ENCODE measurements around the gene TMEM255B.

Gene TMEM255B

GRCh38 chr13:113746671-113747070 lies 12.4 kb upstream of the TMEM255B start:
- ATAC-seq (ENCODE audit: low read depth) (no peak), DNase-seq (ENCODE audit: low spot score) (no peak)
- Histone ChIP-seq H3K27me3 (ENCODE audit: insufficient read depth, poor library complexity, severe bottlenecking) (no peaks in the 10 kb centered on the region), H3K9me3 (ENCODE audit: severe bottlenecking) (no peaks in the 10 kb centered on the region), H3K27ac (ENCODE audit: poor library complexity, severe bottlenecking) (no peak overlapping the region), H3K36me3 (ENCODE audit: low read depth) (no peaks in the 10 kb centered on the region), H3K4me3 (ENCODE audit: severe bottlenecking) (no peak overlapping the region), H3K4me1 (ENCODE audit: insufficient read depth, poor library complexity, severe bottlenecking) (peaks cover 12% of the 10 kb centered on the region)
- TF ChIP-seq CTCF (IDR thresholded peaks at IDR 0.05; ENCODE audit: poor library complexity, severe bottlenecking): no peak

DNA sequence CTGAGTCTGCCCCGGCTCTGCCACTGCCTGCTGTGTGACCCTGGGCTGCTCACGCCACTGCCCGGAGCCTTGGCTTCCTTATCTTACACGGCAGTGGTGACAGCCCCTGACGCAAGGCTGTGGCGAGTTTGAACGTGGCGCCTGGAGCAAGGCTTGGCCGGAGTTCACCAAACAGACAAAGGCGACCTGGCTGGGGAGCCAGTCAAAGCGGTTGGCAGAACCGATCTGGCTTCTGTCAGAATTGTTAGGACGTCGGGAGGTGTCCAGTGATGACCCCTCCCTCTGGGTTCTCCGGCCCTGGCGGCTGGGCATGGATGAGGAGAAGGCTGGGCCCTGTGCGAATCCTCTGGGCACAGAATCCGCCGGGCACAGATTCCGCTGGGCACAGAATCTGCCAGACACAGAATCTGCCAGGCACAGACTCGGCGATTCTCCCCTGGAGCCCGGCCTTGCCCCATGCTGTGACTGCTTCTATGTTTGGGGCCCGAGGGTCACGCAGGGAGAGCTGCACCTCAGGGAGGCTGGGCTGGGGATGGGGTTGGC lies 11.7 kb upstream of the TMEM255B start:
- peaks cover 7% of the 10 kb centered on the region for H3K4me1 ChIP-seq (ENCODE audit: insufficient read depth, poor library complexity, severe bottlenecking)
- no peak for DNase-seq (ENCODE audit: low spot score)
- H3K9me3 ChIP-seq (ENCODE audit: severe bottlenecking): no peaks in the 10 kb centered on the region
- TF ChIP-seq CTCF (IDR thresholded peaks at IDR 0.05; ENCODE audit: poor library complexity, severe bottlenecking): no peak
- no peaks in the 10 kb centered on the region for H3K36me3 ChIP-seq (ENCODE audit: low read depth)
- no peaks in the 10 kb centered on the region for H3K27me3 ChIP-seq (ENCODE audit: insufficient read depth, poor library complexity, severe bottlenecking)
- H3K27ac ChIP-seq (ENCODE audit: poor library complexity, severe bottlenecking): no peak overlapping the region
- no peak overlapping the region for H3K4me3 ChIP-seq (ENCODE audit: severe bottlenecking)
- ATAC-seq (ENCODE audit: low read depth): no peak

- TF ChIP-seq CTCF (IDR thresholded peaks at IDR 0.05; ENCODE audit: poor library complexity, severe bottlenecking): no peak
- DNase-seq (ENCODE audit: low spot score) (no peak), ATAC-seq (ENCODE audit: low read depth) (no peak)
- Histone ChIP-seq H3K4me1 (ENCODE audit: insufficient read depth, poor library complexity, severe bottlenecking) (no peaks in the 10 kb centered on the region), H3K27ac (ENCODE audit: poor library complexity, severe bottlenecking) (no peak overlapping the region), H3K27me3 (ENCODE audit: insufficient read depth, poor library complexity, severe bottlenecking) (no peaks in the 10 kb centered on the region), H3K36me3 (ENCODE audit: low read depth) (no peaks in the 10 kb centered on the region), H3K4me3 (ENCODE audit: severe bottlenecking) (no peak overlapping the region), H3K9me3 (ENCODE audit: severe bottlenecking) (no peaks in the 10 kb centered on the region)
These were observed 10.7 kb upstream of the TMEM255B start for GRCh38 chr13:113748101-113748861.

DNA sequence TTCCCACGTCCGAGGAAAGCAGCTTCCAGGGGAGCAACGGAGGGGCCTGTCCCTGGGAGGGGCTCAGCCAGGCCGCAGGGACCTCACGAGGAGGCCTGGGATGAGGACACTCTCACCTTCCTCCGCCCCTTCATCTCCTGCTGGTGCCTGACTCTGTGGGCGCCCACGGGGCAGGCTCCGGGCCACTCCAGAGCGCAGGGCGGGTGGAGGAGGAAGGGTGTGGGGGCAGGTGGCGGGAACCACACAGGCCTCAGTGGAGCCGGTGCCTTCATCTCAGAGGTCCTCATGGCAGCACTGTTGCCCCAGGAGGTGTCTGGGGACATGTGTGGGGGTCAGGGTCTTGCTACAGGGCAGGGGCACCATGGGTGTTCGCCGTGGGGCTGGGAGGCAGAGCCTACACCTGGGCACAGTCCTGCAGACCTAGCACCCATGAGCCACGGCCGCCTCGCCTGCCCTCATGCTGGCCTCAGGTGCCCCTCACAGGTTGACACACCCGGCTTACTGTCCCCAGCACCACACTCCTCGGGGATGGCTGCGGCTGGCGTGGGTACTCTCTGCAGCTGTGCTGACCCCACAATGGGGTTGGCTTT lies 10.1 kb upstream of the TMEM255B start:
- no peak for DNase-seq (ENCODE audit: low spot score)
- Histone ChIP-seq H3K27ac (ENCODE audit: poor library complexity, severe bottlenecking) (no peak overlapping the region), H3K9me3 (ENCODE audit: severe bottlenecking) (no peaks in the 10 kb centered on the region), H3K27me3 (ENCODE audit: insufficient read depth, poor library complexity, severe bottlenecking) (no peaks in the 10 kb centered on the region), H3K4me3 (ENCODE audit: severe bottlenecking) (no peak overlapping the region), H3K36me3 (ENCODE audit: low read depth) (no peaks in the 10 kb centered on the region), H3K4me1 (ENCODE audit: insufficient read depth, poor library complexity, severe bottlenecking) (no peaks in the 10 kb centered on the region)
- no peak for TF ChIP-seq CTCF (IDR thresholded peaks at IDR 0.05; ENCODE audit: poor library complexity, severe bottlenecking)
- ATAC-seq (ENCODE audit: low read depth): no peak

DNA sequence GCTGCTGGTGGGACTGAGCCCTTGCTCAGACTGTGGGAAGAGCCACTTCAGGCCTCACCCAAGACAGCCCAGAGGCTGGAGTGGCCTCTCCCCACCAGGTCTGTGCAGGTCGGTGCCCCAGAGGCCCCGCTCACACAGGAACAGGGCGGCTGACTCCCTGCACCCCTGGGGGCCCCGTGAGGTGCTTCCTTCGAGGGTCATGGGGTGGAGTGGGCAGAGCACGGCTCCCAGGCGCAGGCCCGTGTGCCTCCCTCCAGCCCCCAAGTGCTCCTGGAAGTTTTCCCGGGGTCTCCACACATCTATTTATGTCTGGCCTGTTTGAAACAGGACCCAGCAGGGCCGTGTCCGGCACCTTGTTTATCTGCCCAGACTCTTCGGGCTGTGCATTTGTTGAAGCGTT lies 9.5 kb upstream of the TMEM255B start:
- Histone ChIP-seq H3K9me3 (ENCODE audit: severe bottlenecking) (no peaks in the 10 kb centered on the region), H3K4me1 (ENCODE audit: insufficient read depth, poor library complexity, severe bottlenecking) (no peaks in the 10 kb centered on the region), H3K36me3 (ENCODE audit: low read depth) (no peaks in the 10 kb centered on the region), H3K4me3 (ENCODE audit: severe bottlenecking) (no peak overlapping the region), H3K27me3 (ENCODE audit: insufficient read depth, poor library complexity, severe bottlenecking) (no peaks in the 10 kb centered on the region), H3K27ac (ENCODE audit: poor library complexity, severe bottlenecking) (no peak overlapping the region)
- DNase-seq (ENCODE audit: low spot score) (no peak), ATAC-seq (ENCODE audit: low read depth) (no peak)
- no peak for TF ChIP-seq CTCF (IDR thresholded peaks at IDR 0.05; ENCODE audit: poor library complexity, severe bottlenecking)
